GM12891 (cell line): Measurements from ENCODE around the gene LLGL1.

Experiments used
- POLR2A ChIP-seq: IDR thresholded peaks from 2 replicates; pipeline ENCODE4 v1.6.1; 2011; ENCODE audit warnings: low read depth, low read length, control low read depth
- POLR2AphosphoS5 ChIP-seq: IDR thresholded peaks from 2 replicates; pipeline ENCODE4 v1.6.1; 2011; ENCODE audit warnings: low read depth, low read length, control low read depth
- TAF1 ChIP-seq: IDR thresholded peaks from 2 replicates; pipeline ENCODE4 v1.6.1; 2011; ENCODE audit warnings: low read depth, low read length, control low read depth

GRCh38 chr17:18278867-18279266, 53.4 kb downstream of the LLGL1 start:
- no peak for TF ChIP-seq TAF1
- no peak for TF ChIP-seq POLR2A
- no peak for TF ChIP-seq POLR2AphosphoS5
